Mammary epithelial cell (primary cell): Measurements from ENCODE around the gene RHOF.

Source experiments
- CTCF ChIP-seq, 2 donors: IDR thresholded peaks in 1 of 2; conservative IDR thresholded peaks in 1 of 2; 2 replicates each; pipeline ENCODE4 v1.5.1; 2011 to 2012; ENCODE audit warnings: inconsistent platforms in 2 of 2, low read length in 2 of 2, mild to moderate bottlenecking in 2 of 2, control low read depth in 1 of 2, low read depth in 1 of 2; ENCODE audit not compliant: insufficient read depth in 1 of 2; ENCODE audit errors: extremely low read depth in 1 of 2
- EZH2 ChIP-seq: IDR thresholded peaks from 2 replicates; pipeline ENCODE4 v1.6.1; 2012; ENCODE audit warnings: low read length, inconsistent platforms, borderline replicate concordance

GRCh38 chr12:121808623-121809022 lies 15.1 kb upstream of the RHOF start:
- TF ChIP-seq CTCF (conservative IDR thresholded peaks at IDR 0.05 in 1 of 2, IDR thresholded peaks at IDR 0.05 in 1 of 2; ENCODE audit: extremely low read depth in 1 of 2, insufficient read depth in 1 of 2, low read depth in 1 of 2, low read length in 2 of 2): no peak
- TF ChIP-seq EZH2: no peak
